A549 (cell line): Measurements from ENCODE around the gene TRERF1.

Source experiments
- CBX8 ChIP-seq: fragments of 200-600 bp; sonication (generic); IDR thresholded peaks from 2 replicates; pipeline ENCODE4 v1.6.1; 2016
- CEBPB ChIP-seq, 2 experiments: fragments of >200 bp in 1 of 2; sonication (Bioruptor Twin) in 1 of 2; formaldehyde crosslinking in 1 of 2; IDR thresholded peaks; 2 replicates each; pipeline ENCODE4 v1.6.1; 2012 to 2016
- CHD2 ChIP-seq: fragments of 150-350 bp; IDR thresholded peaks from 2 replicates; pipeline ENCODE4 v1.6.1; 2014; ENCODE audit warnings: low read length; ENCODE audit not compliant: partially characterized antibody
- CTCF ChIP-seq: fragments of >200 bp; sonication (Bioruptor Twin); formaldehyde crosslinking; IDR thresholded peaks from 3 replicates; pipeline ENCODE4 v1.5.1; 2016
- POLR2A ChIP-seq: IDR thresholded peaks from 2 replicates; pipeline ENCODE4 v1.6.1; 2012; ENCODE audit warnings: mild to moderate bottlenecking, low read length
- REST ChIP-seq: fragments of 200-600 bp; sonication (generic); IDR thresholded peaks from 2 replicates; pipeline ENCODE4 v1.6.1; 2016; ENCODE audit warnings: antibody characterized with exemption, mild to moderate bottlenecking, moderate library complexity
- SMC3 ChIP-seq: fragments of >200 bp; sonication (Bioruptor Twin); formaldehyde crosslinking; IDR thresholded peaks from 3 replicates; pipeline ENCODE4 v1.6.1; 2018; ENCODE audit warnings: inconsistent platforms
- TF ChIP-seq, protein P1 (sequence below): fragments of 250-450 bp; sonication (Bioruptor Pico); IDR thresholded peaks from 2 replicates; pipeline ENCODE4 v1.5.0; 2021; ENCODE audit warnings: mild to moderate bottlenecking, moderate library complexity, borderline replicate concordance

DNA sequence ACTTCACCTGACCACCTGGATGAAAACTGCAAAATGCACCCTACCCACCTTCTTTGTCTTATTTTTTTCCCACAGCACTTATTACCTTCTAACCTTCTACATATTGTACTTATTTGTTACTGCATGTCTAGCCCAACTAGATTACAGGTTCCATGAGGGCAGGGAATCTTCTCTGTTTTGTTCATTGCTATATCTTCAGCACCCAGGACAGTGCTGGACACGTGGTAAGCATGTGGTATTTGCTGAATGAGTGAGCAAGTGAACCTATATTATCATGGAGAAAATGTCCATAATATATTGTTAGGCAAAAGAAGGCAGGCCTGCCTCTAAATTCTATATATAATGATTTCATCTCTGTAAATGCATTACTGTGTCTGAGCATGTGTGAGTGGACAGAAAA lies 107.0 kb downstream of the TRERF1 start:
- TF ChIP-seq CTCF (no peak), POLR2A (no peak), REST (peak; percentile 50; the same call in 1 of the 2 replicates), SMC3 (no peak), CHD2 (no peak), CEBPB (IDR thresholded peaks at IDR 0.05) (no peak), CBX8 (no peak)
- TF ChIP-seq, protein P1, sequence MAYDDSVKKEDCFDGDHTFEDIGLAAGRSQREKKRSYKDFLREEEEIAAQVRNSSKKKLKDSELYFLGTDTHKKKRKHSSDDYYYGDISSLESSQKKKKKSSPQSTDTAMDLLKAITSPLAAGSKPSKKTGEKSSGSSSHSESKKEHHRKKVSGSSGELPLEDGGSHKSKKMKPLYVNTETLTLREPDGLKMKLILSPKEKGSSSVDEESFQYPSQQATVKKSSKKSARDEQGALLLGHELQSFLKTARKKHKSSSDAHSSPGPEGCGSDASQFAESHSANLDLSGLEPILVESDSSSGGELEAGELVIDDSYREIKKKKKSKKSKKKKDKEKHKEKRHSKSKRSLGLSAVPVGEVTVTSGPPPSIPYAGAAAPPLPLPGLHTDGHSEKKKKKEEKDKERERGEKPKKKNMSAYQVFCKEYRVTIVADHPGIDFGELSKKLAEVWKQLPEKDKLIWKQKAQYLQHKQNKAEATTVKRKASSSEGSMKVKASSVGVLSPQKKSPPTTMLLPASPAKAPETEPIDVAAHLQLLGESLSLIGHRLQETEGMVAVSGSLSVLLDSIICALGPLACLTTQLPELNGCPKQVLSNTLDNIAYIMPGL (CRISPR knock-in tag), result no peak
